RPMI8226 (cell line): ENCODE measurements around the gene CAMK4.
"Not testable (repeated sequence)": the region's sequence is repeated elsewhere in the genome, so short reads cannot be mapped to it uniquely, and the experiment has no call there.

ENCODE experiments used
- DNase-seq: peaks from one replicate; pipeline ENCODE4 v3.0.0-alpha.2; 2015

Gene CAMK4

DNA sequence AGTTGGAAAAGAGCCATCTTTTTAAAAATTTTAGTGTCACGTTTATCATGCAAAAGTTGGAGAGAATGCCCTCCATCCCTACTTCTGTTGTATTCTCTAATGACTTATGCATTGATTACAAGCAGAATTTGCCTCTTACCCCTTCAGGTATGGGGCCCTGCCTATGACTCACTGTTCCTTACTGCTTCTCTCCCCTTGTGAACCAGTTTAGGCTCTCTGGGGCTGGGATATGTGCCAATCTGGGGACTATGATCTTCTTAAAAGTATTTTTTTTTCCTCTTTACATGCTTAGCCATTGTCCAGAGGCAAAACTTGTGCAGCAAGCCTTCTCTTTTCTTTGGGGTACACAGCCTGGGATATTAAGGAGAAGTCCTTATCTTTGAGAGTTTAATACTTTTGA lies 37.4 kb downstream of the CAMK4 start:
- DNase-seq: no peak

- DNase-seq: no peak
These were observed 38.0 kb downstream of the CAMK4 start for GRCh38 chr5:111262153-111262552.

- no peak for DNase-seq
These were observed 38.6 kb downstream of the CAMK4 start for GRCh38 chr5:111262815-111263214.

DNA sequence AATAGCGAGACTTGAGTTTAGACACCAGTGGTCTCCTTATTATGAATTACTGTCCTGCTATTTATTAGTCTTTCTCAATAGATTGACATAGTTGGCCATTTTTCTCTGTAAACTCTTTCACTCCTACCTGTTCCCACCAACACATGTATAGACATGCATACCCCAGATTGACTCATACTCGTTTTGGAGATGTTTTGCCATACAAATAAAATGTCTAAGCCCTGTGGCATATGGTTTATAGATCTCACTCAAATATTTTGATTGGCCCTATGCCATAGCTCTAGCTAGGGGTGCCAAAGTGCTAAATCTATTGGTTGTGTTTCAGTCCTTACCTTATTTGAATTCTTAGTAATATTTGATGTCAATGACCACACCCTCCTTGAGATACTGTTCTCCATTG lies 42.3 kb downstream of the CAMK4 start:
- DNase-seq: no peak

DNA sequence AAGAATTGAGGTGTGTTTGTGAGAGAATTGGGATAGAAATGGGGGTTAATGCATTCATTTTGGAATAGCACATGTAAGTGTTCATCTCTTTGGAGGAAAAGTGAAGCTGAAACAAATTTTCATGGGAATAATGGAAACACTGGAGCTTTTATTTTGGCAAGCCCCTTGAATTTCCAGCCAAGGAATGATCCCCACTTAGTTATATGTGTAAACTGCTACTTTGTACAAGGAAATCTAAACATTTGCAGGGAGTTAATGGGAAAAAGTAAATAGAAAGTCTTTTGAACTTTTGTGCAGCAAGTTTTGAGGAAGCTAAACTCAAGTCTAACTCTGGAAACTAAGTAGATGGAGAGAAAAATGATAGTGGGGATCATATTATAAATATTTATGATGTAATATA lies 44.1 kb downstream of the CAMK4 start:
- DNase-seq: no peak

- no peak for DNase-seq
These were observed 47.7 kb downstream of the CAMK4 start for GRCh38 chr5:111271885-111272284.

DNA sequence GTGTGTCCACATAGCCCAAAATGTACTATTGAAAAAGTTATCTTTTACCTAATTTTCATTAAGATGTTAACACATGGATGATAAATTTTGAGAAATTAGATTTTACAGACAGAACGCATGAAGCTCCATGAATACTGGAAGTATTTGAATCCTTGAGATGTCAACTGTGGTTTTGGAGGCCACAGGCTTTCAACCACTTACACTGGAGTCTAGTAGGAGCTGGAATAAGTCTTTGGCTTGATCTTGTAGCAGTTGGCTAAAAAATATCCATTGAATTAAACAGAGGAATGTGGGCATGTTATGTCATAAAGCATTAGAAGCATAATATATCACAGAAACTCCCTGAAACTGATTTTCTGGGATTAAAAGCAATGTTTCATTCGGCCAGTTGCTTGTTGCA lies 52.9 kb downstream of the CAMK4 start:
- DNase-seq: no peak

- peak; percentile 69 for DNase-seq
These were observed 54.8 kb downstream of the CAMK4 start for GRCh38 chr5:111278858-111279504.

DNA sequence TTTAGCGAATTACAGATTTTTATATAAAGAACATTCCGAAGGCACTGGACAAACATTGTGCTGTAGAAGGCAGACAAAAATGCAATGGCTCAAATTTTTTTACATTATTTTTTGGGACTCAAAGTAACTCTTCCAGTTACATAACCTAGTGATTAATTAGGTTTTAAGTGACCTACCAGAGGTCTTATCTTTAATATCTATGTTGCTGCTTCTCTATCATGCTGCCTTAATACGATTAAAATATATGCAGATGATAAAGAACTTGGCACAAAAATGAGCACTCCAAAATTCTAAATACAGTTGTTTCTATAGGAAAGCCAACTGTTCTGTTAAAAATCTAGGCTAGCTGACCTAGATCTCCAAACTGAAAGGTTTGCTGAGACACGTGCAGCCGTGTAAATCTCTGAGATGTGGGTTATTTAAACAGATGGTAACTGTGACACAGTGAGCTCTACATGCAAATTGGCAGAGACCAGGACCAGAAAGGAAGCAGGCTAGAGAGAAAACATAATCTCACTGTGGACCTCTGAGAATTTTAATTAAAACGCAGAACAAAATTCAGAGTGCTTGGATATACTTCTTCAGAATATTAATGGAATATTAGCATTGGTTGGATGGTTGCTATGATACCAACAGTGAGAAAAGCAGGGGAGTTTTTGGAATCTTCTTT lies 56.2 kb downstream of the CAMK4 start:
- DNase-seq: no peak

- DNase-seq: no peak
These were observed 58.6 kb downstream of the CAMK4 start for GRCh38 chr5:111282798-111283197.

- DNase-seq: no peak
These were observed 60.6 kb downstream of the CAMK4 start for GRCh38 chr5:111284825-111285224.

- no peak for DNase-seq
These were observed 70.4 kb downstream of the CAMK4 start for GRCh38 chr5:111294551-111294950.

GRCh38 chr5:111295649-111296048 lies 71.5 kb downstream of the CAMK4 start:
- no peak for DNase-seq

DNA sequence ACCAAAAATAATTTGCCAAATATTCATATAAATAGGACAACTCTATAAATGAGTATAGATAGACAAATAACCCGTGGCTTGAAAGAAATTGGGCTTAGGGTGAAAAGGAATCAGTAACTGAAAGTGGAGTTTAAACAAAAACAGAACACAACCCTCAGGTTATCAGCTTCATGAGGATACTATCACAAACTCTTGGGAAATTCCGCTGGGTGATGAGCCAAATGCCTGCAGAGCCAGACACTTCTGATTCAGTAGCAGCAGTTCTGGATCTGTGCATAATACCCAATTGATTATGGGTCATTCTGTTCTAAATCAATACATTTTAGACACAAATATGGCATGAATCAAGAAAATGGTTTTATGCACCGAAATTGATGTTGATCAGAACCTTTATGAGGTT lies 72.4 kb downstream of the CAMK4 start:
- DNase-seq: no peak

GRCh38 chr5:111299067-111299481 lies 74.9 kb downstream of the CAMK4 start:
- no peak for DNase-seq

DNA sequence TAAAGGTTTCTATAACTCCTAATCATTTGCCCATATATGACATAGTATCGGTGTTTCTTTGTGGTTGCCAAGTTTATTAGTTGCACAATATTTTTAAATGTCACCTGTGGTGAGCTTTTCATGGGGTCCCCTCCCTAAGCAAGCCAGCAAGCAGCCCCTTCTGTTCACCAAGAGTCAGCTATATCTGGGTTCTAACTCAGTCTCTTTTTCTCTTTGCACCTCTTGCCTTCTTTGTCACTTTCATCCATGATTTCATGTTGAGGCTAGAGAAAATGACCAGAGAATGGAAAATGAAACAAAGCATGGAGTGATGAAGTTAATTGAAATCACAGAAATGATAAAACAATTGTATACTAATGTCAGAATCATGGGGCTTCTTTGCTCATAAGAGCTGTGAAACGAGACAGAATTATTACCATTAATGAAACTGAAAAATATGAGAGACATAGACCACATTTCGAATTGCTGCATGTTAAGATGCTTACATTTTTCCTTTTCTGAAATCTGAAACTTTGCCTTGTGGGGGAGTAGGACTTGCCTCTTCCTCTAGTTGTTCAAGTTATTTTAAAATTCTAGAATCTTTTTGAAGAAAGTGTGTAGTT lies 75.7 kb downstream of the CAMK4 start:
- no peak for DNase-seq

DNA sequence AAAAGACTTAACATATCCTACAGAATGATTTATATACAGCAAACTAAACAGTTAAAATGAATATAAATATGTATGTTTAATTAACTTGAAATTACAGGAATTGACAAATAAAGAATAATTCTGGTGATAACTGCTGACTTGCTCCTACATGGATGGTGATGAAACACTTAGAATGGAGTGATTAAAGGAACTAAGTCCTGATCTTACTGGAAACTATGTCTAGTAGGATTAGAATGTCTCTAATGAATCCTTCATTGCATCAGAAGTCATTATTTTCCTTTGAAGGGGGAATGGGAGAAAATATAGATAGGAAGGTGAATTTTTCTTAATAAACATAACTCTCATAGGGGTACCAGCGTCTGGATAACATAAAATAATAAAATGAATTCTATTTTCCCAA lies 77.1 kb downstream of the CAMK4 start:
- DNase-seq: no peak

DNA sequence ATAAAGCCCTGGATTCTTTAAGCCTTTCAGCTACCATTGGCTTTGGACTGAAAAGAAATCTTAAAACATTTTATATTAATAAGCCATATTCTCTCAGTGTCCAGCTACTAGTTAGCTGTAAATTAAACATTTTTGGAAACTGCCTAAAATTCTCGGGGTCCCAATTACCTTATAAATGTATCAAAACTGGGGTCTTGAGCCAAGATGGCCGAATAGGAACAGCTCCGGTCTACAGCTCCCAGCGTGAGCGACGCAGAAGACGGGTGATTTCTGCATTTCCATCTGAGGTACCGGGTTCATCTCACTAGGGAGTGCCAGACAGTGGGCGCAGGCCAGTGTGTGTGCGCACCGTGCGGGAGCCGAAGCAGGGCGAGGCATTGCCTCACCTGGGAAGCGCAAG lies 77.9 kb downstream of the CAMK4 start:
- not testable (repeated sequence) for DNase-seq

GRCh38 chr5:111308951-111309350 lies 84.8 kb downstream of the CAMK4 start:
- no peak for DNase-seq

- DNase-seq: no peak
These were observed 85.2 kb downstream of the CAMK4 start for GRCh38 chr5:111309384-111309783.

- no peak for DNase-seq
These were observed 86.8 kb downstream of the CAMK4 start for GRCh38 chr5:111310711-111311620.

DNA sequence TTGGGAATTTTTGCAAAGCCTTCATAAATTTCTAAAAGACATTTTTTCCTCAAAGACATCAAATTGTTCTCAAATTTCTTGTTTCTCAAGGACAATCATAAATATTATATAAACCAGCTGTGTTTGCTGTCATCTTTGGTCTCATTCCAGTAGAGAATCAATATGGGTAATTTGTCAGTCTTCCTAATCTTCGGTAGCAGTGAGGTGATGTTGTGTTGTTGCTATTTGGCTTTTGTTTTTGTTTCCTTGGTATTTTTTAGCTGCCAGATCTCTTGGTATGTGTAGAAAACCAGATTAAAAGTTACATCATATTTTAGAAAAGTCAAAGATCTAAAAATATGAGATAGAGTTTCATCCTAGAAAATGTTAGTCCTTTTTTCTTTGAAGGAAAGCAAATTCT lies 87.5 kb downstream of the CAMK4 start:
- DNase-seq: no peak

DNA sequence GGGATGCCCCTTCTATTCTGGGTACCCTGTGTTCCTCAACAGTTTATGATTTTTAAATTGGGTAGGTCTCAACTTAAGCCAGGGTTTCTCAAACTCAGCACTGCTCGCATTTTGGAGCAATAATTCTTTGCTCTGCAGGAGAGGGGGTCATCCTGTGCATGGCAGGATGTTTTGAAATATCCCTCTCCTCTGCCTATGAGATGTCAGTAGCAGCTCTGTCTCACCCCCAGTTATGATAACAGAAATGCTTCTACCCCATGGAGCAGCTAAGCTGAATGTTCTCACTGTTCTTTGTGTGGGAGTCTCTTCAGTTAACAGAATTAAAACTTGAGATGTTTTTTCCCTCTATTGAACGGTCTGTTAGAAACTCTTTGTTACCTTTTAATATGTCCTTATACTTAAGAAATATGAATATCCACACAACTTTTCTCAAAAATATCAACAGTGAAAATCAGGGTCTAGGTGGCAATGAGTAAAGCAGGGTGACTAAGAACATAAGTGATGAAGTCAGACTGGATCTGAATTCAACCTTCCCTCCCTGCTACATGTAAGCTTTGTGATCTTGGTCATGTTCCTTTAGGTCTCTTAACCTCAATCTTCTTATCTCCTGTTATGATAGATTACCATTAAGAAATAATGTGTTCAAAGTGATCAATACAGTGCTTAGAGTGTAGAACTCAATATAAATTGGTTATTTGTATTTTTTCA lies 89.0 kb downstream of the CAMK4 start:
- DNase-seq: no peak
